HG03060 (cell line): ENCODE results near the gene HEYL.

Experiments used
- ATAC-seq: cut with Tn5 transposase; IDR thresholded peaks from one replicate; pipeline ENCODE4 v1.9.1; 2021; ENCODE audit warnings: low read depth, moderate number of reproducible peaks; ENCODE audit not compliant: unreplicated experiment

The HEYL gene

DNA sequence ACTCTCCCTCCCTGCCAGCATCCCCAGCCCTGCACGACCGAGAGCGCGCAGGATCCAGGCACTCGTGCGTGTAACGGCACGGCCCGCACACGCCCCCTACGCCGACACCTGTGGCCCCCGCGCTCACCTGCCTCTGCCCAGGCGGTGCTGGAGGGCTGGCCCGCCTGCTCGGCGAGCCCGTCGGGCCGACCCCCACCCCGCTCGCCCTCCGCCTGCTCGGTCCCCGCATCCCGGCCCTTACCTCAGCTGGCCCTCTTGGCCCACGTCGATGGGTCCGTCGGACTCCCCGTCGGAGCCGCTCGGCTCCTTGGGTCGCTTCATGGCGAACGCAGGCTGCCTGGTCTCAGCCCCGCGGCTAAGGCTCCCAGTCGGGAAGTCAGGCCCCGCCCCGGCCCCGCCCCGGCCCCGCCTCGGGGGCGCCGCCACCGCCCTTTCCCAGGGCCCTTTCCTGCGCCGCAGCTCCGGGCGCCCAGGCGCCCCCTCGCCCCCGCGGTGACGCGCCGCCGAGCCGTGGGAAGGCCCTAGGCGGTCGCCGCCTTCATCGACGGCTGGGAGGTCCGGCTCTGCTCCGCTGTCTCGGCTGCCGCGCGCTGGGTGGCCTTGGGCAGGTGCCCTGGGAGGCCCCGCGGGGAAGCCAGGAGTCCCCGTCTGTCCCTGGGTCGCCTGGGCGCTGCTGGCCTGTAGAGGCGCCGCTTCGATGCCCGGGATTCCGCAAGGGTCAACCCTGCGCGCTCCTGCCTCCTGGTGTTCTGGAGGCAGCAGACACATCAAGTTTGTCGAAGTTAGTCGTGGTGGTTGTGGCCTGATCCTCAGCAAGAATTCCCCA is at the start of gene HEYL:
HEYL (minus strand) TSS at position 339 of the 826 bp plus-strand sequence; CDS start at position 321, 18 bp downstream.
- ATAC-seq = no peak

GRCh38 chr1:39689214-39689613 is 49.8 kb upstream of the HEYL start:
- no peak for ATAC-seq

GRCh38 chr1:39688706-39689105 is 49.3 kb upstream of the HEYL start:
- no peak for ATAC-seq

DNA sequence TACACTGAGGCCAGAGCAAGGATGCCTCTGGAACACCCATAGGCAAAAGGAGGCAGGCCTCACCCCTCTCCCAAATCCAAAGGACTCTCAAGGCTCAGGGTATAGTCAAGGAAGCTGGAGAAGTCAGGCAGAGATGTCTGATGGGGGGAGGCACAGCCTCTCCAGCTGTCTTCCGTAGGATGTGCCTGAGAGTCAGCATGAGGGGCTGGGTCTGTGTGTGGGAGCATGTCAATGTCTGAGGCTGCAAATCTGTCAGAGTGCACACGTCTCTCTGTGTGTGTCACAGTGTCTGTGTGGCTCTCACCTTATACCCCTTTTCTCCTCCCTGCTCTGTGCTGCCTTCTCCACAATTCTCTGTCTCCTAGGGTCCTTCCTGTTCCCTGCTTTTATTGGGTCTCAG is 47.8 kb upstream of the HEYL start:
- no peak for ATAC-seq

DNA sequence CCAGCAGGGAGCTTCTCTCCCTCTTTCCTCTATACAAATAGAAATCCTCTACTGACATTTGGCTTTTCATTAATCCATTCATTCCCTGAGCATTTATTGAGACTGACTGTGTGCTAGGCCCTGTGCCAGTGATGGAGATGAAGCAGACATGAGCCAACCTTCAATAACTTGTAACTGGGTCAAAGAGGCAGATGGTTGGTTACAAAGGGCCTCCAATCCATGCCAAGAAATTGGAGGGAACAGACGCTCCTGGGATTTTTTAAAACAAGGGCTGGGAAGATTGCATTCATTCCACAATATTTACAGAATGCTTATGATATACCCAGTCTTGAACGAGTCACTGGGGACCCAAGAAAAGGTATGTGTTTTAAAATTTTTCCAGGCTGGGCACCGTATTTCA is 45.6 kb upstream of the HEYL start:
- ATAC-seq = no peak

DNA sequence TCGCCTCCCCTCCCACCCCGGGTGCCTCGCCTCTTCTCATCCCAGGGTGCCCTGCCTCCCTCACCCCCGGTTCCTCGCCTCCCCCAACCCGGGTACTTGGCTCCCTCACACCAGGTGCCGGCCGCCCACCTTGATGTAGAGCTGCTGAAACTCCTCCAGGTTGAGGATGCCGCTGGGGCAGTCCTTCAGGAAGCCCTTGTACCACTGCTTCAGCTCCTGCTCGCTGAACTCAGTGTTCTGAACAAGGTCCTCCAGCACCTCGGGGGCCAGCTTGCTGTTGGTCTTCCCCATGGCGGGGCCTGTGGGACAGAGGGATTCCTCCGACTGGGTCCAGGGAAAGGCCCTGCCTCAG is 44.8 kb upstream of the HEYL start:
- no peak for ATAC-seq

GRCh38 chr1:39683591-39684312 is 44.3 kb upstream of the HEYL start:
- no peak for ATAC-seq

DNA sequence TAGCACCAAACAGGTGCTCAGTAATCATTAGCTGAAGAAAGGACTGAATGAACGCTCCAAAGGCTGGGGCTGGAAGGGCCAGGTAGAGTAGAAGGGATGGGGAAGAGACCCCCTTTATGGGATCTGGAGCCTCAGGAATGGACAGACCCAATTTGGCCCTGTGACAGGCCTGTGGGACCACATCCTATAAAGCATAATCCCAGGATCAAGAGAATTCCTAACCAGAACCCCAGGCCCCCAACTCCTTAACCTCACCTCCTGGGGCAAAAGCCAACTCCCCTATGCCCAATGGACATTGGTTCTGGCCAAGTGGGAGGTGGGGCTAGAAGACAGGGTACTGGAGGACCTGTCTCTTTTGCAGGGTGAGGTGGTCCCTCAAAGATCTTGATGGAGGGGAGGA is 42.6 kb upstream of the HEYL start:
- no peak for ATAC-seq

DNA sequence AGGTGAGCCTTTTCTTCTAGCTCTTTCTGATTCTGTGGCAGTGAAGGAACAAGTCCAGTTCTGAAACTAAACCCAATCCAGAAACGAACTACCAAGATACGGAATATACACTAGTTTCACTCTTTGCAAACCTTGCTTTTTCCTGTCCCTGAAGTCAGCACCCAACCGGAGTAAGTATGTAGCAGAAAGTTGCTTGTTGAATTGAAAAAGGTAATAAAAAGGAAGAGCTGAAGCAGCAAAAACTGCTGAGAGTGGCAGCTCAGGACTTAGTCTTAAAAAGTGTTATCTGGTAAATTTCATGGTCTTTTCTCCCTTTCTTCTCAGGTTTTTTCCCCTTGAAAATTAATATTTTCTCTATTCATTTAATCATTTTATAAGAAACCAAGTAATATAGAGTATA is 41.9 kb upstream of the HEYL start:
- ATAC-seq = no peak

- ATAC-seq = no peak
These were observed 41.3 kb upstream of the HEYL start for GRCh38 chr1:39680751-39681150.

- no peak for ATAC-seq
These were observed 40.4 kb upstream of the HEYL start for GRCh38 chr1:39679821-39680220.

GRCh38 chr1:39678889-39679288 is 39.4 kb upstream of the HEYL start:
- no peak for ATAC-seq

- ATAC-seq = no peak
These were observed 38.2 kb upstream of the HEYL start for GRCh38 chr1:39677645-39678044.

DNA sequence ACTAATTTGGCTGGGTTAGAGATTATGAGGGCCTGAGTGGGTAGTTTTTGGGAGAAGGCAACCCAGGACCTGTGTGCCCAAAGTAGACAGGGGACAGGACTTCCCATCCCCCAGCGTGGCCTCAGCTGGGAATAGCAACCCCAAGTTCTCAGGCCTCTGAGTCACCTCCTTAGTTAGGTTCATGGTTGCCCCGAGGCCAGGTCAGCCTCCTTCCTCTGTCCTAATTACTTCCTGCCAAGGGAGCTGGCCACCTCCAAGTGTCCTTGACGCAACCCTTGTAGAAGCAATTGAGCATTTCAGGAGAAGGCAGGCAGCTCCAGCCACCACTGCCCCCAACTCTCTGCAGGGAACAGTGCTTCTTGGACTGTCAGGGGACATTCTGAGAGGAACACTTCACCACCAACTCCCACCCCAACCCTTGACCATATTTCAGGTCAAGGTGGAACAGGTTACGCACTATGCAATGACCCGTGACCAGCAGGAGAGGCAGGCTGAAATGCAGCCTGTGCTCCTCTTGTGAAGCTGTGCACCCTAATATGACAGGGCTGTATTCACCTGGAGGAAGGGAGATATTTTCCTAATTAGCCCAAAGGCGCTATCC is 37.6 kb upstream of the HEYL start:
- no peak for ATAC-seq

DNA sequence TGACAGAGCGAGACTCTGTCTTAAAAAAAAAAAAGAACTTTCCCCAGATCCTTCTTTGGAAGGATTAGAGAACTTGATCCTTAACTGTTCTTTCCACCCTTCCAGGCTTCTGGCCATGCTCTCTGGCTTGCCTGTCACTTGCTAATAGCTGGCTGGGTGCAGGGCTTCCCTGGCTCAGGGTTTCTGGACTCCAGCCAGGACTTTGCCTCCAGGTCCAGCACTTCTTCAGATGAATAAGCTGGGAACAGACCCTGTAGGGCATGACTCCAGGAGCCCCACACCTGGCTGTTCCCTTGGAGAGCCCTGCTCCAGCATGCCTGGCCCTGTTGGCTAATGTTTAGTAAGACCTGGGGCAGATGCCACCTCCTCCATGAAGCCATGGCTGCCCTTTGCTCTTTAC is 35.8 kb upstream of the HEYL start:
- ATAC-seq = no peak

DNA sequence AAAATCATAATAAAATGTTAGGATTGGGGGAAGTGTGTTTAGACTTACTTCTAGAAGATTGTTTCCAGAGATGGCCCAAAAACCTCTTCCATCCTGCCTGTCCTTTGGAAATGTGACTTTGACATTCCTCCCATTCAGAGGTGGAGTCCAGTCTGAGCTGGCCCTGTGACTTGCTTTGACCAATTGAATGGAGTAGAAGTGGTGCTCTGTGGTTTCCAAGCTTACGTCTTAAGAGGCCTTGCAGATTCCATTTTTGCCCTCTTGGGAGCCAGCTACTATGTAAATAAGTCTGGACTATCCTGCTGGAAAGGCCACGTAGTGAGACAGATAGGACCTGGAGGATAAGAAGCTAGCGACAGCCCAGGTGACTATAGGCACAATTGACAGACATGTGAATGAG is 33.8 kb upstream of the HEYL start:
- no peak for ATAC-seq

- no peak for ATAC-seq
These were observed 33.1 kb upstream of the HEYL start for GRCh38 chr1:39672551-39672947.

DNA sequence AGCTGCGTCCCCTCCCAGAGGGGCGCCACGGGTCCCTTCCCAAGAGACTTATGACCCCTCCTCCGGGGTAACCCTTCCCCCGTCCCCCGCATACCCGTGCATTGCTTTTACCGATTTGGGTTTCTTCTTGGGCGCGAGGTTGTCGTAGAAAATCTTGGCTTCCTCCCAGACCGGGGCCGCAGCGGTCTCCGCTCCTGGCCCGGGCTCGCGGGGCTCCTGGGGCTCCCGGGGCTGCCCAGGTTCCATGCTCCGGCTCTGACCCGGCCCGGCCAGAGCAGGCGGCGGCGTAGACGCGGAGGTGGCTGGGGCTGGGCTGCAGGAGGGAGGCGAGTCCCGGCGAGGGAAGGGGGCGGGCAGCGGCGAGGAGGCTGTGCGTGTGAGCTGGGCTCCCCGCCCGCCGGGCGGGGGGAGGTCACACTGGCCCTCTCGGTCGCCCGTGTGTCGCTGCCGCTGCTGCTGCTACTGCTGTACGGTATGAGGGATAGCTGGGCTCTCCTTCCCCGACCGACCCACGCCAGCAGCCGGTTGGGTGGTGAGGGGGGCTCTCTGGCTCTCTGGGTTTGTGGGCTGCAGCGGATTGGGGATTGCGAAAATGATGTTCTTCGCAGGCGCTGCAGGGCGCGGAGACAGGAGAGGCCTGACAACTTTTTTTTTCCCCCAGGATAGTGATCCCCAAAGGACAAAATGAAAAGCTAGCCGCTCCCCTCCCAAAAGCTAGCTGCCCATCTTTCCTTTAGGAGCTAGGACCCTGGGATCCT is 32.5 kb upstream of the HEYL start, which contains the start of gene NT5C1A:
NT5C1A (minus strand) TSS at position 315 of the 758 bp plus-strand sequence; CDS start at position 246, 69 bp downstream.
- ATAC-seq = no peak

DNA sequence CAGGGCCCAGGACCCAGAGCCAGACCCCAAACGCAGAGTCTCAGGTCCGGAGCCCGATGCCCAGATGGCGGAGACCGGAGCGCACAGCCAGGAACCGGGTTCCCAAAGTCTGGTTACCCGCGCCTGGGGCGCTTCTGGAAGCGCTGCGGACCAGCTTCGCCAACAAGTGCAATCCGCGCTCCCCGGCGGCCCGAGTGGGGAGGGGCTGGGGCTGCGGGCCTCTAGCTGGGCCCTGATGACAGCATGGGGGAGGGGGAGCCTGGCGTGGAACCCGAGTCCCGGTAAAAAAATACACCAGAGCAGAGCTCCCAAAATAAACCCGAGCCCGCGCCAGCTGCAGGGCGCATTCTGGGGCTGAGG is 32.0 kb upstream of the HEYL start:
- ATAC-seq = no peak

- ATAC-seq = no peak
These were observed 31.2 kb upstream of the HEYL start for GRCh38 chr1:39670689-39671088.

GRCh38 chr1:39668894-39669293 is 29.5 kb upstream of the HEYL start:
- ATAC-seq = no peak
